ENCODE results near the gene ACOX2. TPM values are rescaled to one million over a fixed set of nuclear protein-coding genes. Genes with fewer than 3 reads are reported as not detected.

Gene ACOX2
- total RNA-seq, 4 donors from 2014 or later = 18.3 to 28.9 (median 20.2) TPM

- Histone ChIP-seq H3K4me1 (peaks cover 46 to 81% (median 73%) of the 10 kb centered on the region in 4 donors), H3K9me3 (no peaks in the 10 kb centered on the region), H3K36me3 (peaks cover 0 to 5% (median 1%) of the 10 kb centered on the region in 4 donors), H3K27me3 (no peaks in the 10 kb centered on the region), H3K4me3 (no peak overlapping the region), H3K27ac (replicated peaks in 1 of 4) (no peak overlapping the region)
- WGBS = 38% methylated on average over 3 of the region's 3 CpGs
- no peak for DNase-seq (ENCODE audit: extremely low spot score)
- TF ChIP-seq CTCF (IDR thresholded peaks at IDR 0.05) = no peak
- no peak for TF ChIP-seq EP300 (IDR thresholded peaks at IDR 0.05)
- no peak for TF ChIP-seq POLR2A (IDR thresholded peaks at IDR 0.05; ENCODE audit: low read depth)
- intact Hi-C loops (cut with DNase I) = no loop called here
Observed at GRCh38 chr3:58495101-58495500, 41.9 kb downstream of the ACOX2 start.

DNA sequence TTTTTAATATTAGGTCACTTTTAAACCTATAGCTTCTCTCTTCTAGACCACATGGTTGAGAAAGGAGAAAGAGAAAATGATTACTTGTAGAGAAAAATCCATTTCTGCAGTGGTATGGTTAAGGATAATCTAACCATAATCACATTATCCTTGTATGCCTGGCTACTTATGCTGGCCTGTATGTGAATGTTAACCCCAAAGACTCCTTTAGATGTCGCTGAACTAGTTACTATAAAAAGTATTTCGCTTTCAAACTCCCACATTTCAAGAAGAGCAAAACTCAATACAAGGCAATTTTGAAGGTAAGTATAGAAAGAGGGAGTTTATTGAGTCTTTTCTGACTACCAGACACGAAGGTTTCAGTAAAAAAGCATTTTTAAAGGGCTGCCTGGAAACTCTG is 42.9 kb downstream of the ACOX2 start:
- TF ChIP-seq EP300 (IDR thresholded peaks at IDR 0.05) (no peak), CTCF (IDR thresholded peaks at IDR 0.05) (no peak), POLR2A (IDR thresholded peaks at IDR 0.05; ENCODE audit: low read depth) (no peak), POLR2AphosphoS5 (IDR thresholded peaks at IDR 0.05) (no peak)
- H3K27ac ChIP-seq (replicated peaks in 1 of 4) = no peak overlapping the region
- WGBS = 68% methylated on average over 3 of the region's 3 CpGs
- no peaks in the 10 kb centered on the region for H3K9me3 ChIP-seq
- H3K4me1 ChIP-seq = peaks cover 46 to 80% (median 75%) of the 10 kb centered on the region in 4 donors
- no peaks in the 10 kb centered on the region for H3K36me3 ChIP-seq
- no peak for DNase-seq (ENCODE audit: extremely low spot score)
- intact Hi-C loops (cut with DNase I) = loop anchor here (5.0 kb wide), 2 partner anchors 38 to 162 kb away; partner anchors contain the start of gene PXK
- peak overlapping the region in 2 of 4 donors; percentile 80 to 92 for H3K4me3 ChIP-seq
- H3K27me3 ChIP-seq = no peaks in the 10 kb centered on the region

DNA sequence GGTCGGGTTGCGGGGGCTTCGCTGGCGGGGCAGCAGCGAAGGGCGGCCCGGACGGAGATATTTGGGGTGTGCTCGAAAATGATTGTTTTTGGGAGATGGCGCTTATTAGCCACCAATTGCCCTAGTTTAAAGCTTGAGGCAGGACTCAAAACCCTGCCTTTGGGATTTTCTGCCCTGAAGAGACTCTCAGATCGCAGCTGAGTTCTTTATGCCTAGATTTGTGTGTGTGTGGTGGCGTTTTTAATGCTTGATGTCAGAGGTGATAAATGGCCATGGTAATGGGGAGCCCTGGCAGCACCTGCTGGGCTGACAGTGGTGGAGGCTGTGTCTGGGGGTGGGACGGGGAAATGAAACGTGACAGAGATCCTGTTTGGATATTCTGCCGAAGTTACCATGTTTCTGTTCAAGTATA is 44.5 kb downstream of the ACOX2 start:
- H3K27ac ChIP-seq (replicated peaks in 1 of 4) = peak overlapping the region; percentile 83 to 92 (median 88)
- no peak for DNase-seq (ENCODE audit: extremely low spot score)
- WGBS = 0% methylated on average over 9 of the region's 15 CpGs
- H3K4me1 ChIP-seq = peaks cover 44 to 67% (median 62%) of the 10 kb centered on the region in 4 donors
- H3K9me3 ChIP-seq = no peaks in the 10 kb centered on the region
- peak overlapping the region; percentile 80 to 92 (median 88) for H3K4me3 ChIP-seq
- no peaks in the 10 kb centered on the region for H3K27me3 ChIP-seq
- TF ChIP-seq POLR2A (IDR thresholded peaks at IDR 0.05; ENCODE audit: low read depth) (no peak), EP300 (IDR thresholded peaks at IDR 0.05) (no peak), POLR2AphosphoS5 (IDR thresholded peaks at IDR 0.05) (no peak), CTCF (IDR thresholded peaks at IDR 0.05) (no peak)
- no peaks in the 10 kb centered on the region for H3K36me3 ChIP-seq
- intact Hi-C loops (cut with DNase I) = loop anchor here (5.0 kb wide), 2 partner anchors 40 to 160 kb away; partner anchors contain the start of gene PXK

GRCh38 chr3:58491506-58492402 is 45.2 kb downstream of the ACOX2 start, which contains the start of gene KCTD6:
TSS of gene KCTD6 (plus strand) at chr3:58492096. CDS start at chr3:58498756, 6,660 bp downstream.
- Histone ChIP-seq H3K9me3 (no peaks in the 10 kb centered on the region), H3K4me1 (peaks cover 38 to 66% (median 61%) of the 10 kb centered on the region in 4 donors), H3K4me3 (peak within 1 kb of the TSS; percentile 80 to 92 (median 88)), H3K36me3 (no peaks in the 10 kb centered on the region), H3K27ac (replicated peaks in 1 of 4) (peak within 1 kb of the TSS; percentile 83 to 92 (median 88)), H3K27me3 (no peaks in the 10 kb centered on the region)
- DNase-seq (ENCODE audit: extremely low spot score) = peak; percentile 96
- TF ChIP-seq CTCF (IDR thresholded peaks at IDR 0.05) (peak; percentile 72 to 85 (median 79)), POLR2A (IDR thresholded peaks at IDR 0.05; ENCODE audit: low read depth) (no peak), POLR2AphosphoS5 (IDR thresholded peaks at IDR 0.05) (peak; percentile 32 to 55), EP300 (IDR thresholded peaks at IDR 0.05) (no peak)
- WGBS = 4% methylated on average over 7 of the region's 104 CpGs
- intact Hi-C loops (cut with DNase I) = loop anchor here (2.0 to 5.0 kb wide), 3 partner anchors 41 to 159 kb away; partner anchors contain the start of genes PDHB and PXK

Measured in esophagus muscularis mucosa (tissue), 4 donors.